ENCODE data around the gene EPB41L2. TPM values are rescaled to one million over a fixed set of nuclear protein-coding genes. Genes with fewer than 3 reads are reported as not detected.
"Not testable (repeated sequence)": the region's sequence is repeated elsewhere in the genome, so short reads cannot be mapped to it uniquely, and the experiment has no call there.

The EPB41L2 gene
- total RNA-seq, 6 experiments from 2014 or later = 15.3 to 38.5 (median 24.6) TPM

GRCh38 chr6:131013495-131013894 lies 49.5 kb downstream of the EPB41L2 start:
- no peak for DNase-seq
- no peaks in the 10 kb centered on the region for H3K4me1 ChIP-seq
- TF ChIP-seq CTCF (IDR thresholded peaks at IDR 0.05) (no peak), POLR2A (IDR thresholded peaks at IDR 0.05) (no peak)
- H3K27me3 ChIP-seq = no peaks in the 10 kb centered on the region
- whole genome bisulfite sequencing (ENCODE audit: insufficient coverage, low coverage, low lambda C conversion rate, missing lambda C conversion rate) = 14% methylated on average over 2 of the region's 2 CpGs
- H3K4me3 ChIP-seq = peak overlapping the region in 1 of 3 donors; percentile 10
- no peak overlapping the region for H3K27ac ChIP-seq
- peak; percentile 62 to 68 (median 64) for ATAC-seq
- no peaks in the 10 kb centered on the region for H3K36me3 ChIP-seq
- intact Hi-C loops (cut with DNase I) = no loop called here
- H3K9me3 ChIP-seq = no peaks in the 10 kb centered on the region

GRCh38 chr6:131009790-131010189 lies 53.3 kb downstream of the EPB41L2 start:
- intact Hi-C loops (cut with DNase I) = no loop called here
- TF ChIP-seq POLR2A (IDR thresholded peaks at IDR 0.05) (no peak), CTCF (IDR thresholded peaks at IDR 0.05) (no peak)

GRCh38 chr6:131008965-131009364 lies 54.1 kb downstream of the EPB41L2 start:
- H3K4me3 ChIP-seq; DNase-seq; H3K9me3 ChIP-seq; H3K4me1 ChIP-seq; ATAC-seq; intact Hi-C loops (cut with DNase I); H3K36me3 ChIP-seq; H3K27ac ChIP-seq; H3K27me3 ChIP-seq: not testable (repeated sequence)
- WGBS (ENCODE audit: insufficient coverage, low coverage, low lambda C conversion rate, missing lambda C conversion rate) = 100% methylated on average over 2 of the region's 2 CpGs

More at GRCh38 chr6:131009790-131010189, 53.3 kb downstream of the EPB41L2 start:
- Histone ChIP-seq H3K4me1 (no peaks in the 10 kb centered on the region), H3K9me3 (no peaks in the 10 kb centered on the region), H3K4me3 (no peak overlapping the region), H3K27me3 (no peaks in the 10 kb centered on the region), H3K36me3 (no peaks in the 10 kb centered on the region), H3K27ac (no peak overlapping the region)
- no peak for ATAC-seq
- no peak for DNase-seq
- 94% methylated on average over 2 of the region's 2 CpGs for WGBS (ENCODE audit: insufficient coverage, low coverage, low lambda C conversion rate, missing lambda C conversion rate)

- H3K9me3 ChIP-seq; H3K27me3 ChIP-seq; DNase-seq; intact Hi-C loops (cut with DNase I); H3K27ac ChIP-seq; H3K4me3 ChIP-seq; H3K36me3 ChIP-seq; H3K4me1 ChIP-seq; ATAC-seq: not testable (repeated sequence)
- WGBS (ENCODE audit: insufficient coverage, low coverage, low lambda C conversion rate, missing lambda C conversion rate) = 80% methylated on average over 1 of the region's 5 CpGs
Measured at GRCh38 chr6:131007964-131008363, 55.1 kb downstream of the EPB41L2 start.

- Histone ChIP-seq H3K36me3 (no peaks in the 10 kb centered on the region), H3K27me3 (no peaks in the 10 kb centered on the region), H3K4me3 (no peak overlapping the region), H3K9me3 (no peaks in the 10 kb centered on the region), H3K4me1 (no peaks in the 10 kb centered on the region), H3K27ac (no peak overlapping the region)
- DNase-seq = no peak
- 98% methylated on average over 5 of the region's 5 CpGs for WGBS (ENCODE audit: insufficient coverage, low coverage, low lambda C conversion rate, missing lambda C conversion rate)
- intact Hi-C loops (cut with DNase I) = no loop called here
- TF ChIP-seq POLR2A (IDR thresholded peaks at IDR 0.05) = no peak
- no peak for TF ChIP-seq CTCF (IDR thresholded peaks at IDR 0.05)
- ATAC-seq = no peak
Measured at GRCh38 chr6:131007286-131007685, 55.8 kb downstream of the EPB41L2 start.
